ENCODE measurements around the gene CHST5. TPM values are rescaled to one million over a fixed set of nuclear protein-coding genes. Genes with fewer than 3 reads are reported as not detected.

The CHST5 gene
- polyA plus RNA-seq, 3 donors: not detected

DNA sequence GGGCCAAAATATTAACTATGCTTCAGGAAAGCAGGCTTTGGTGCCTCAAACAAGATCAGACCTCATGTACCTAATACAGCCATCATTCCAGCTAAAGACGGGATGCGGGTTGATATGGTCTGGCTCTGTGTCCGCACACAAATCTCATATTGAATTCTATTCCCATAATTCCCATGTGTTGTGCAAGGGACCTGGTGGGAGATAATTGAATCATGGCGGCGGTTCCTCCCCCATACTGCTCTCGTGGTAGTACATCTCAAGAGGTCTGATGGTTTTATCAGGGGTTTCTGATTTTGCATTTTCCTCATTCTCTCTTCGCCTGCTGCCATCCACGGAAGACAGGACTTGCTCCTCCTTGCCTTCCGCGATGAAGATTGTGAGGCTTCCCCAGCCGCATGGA is 21.6 kb downstream of the CHST5 start:
- H3K4me3 Mint-ChIP-seq: no peak overlapping the region
- intact Hi-C loops (cut with micrococcal nuclease): no loop called here
- TF ChIP-seq, protein P1, sequence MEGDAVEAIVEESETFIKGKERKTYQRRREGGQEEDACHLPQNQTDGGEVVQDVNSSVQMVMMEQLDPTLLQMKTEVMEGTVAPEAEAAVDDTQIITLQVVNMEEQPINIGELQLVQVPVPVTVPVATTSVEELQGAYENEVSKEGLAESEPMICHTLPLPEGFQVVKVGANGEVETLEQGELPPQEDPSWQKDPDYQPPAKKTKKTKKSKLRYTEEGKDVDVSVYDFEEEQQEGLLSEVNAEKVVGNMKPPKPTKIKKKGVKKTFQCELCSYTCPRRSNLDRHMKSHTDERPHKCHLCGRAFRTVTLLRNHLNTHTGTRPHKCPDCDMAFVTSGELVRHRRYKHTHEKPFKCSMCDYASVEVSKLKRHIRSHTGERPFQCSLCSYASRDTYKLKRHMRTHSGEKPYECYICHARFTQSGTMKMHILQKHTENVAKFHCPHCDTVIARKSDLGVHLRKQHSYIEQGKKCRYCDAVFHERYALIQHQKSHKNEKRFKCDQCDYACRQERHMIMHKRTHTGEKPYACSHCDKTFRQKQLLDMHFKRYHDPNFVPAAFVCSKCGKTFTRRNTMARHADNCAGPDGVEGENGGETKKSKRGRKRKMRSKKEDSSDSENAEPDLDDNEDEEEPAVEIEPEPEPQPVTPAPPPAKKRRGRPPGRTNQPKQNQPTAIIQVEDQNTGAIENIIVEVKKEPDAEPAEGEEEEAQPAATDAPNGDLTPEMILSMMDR (IDR thresholded peaks at IDR 0.05): no peak

DNA sequence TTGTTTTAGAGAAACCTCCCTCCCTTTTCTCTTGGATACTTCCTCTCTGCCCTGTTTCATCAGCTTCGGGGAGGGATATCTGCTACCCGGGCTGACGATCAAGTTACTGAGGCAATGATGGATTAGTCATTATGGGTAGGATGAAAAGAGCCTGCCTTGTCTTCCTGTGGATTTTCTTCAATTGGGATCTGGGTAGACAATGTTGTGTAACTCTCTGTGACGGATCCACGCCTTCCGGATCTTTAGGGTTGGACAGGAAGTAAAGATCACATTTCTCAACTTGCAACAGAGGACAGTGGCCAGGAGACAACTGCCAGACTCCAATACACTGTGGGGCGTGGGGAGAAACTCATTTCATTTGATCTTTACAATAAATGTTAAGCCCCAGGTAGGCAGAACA is 29.3 kb downstream of the CHST5 start:
- intact Hi-C loops (cut with micrococcal nuclease): no loop called here
- Histone ChIP-seq H3K79me2 (ENCODE audit: insufficient read depth, low read length) (no peaks in the 10 kb centered on the region), H3K4me1 (ENCODE audit: control insufficient read depth in 1 of 2, insufficient read depth in 2 of 2, low read length in 2 of 2) (peaks cover 18 to 20% of the 10 kb centered on the region in 2 donors), H3K9me3 (replicated peaks in 1 of 2; ENCODE audit: control insufficient read depth in 1 of 2, insufficient read depth in 1 of 2, low read length in 2 of 2) (no peaks in the 10 kb centered on the region), H3K4me3 (replicated peaks in 1 of 3; ENCODE audit: low read depth in 2 of 3, low read length in 3 of 3) (peak overlapping the region in 1 of 3 experiments; percentile 44), H2AFZ (ENCODE audit: insufficient read depth, low read depth, low read length, poor library complexity, severe bottlenecking) (no peak overlapping the region), H3K9ac (ENCODE audit: insufficient read depth, low read length, poor library complexity, severe bottlenecking) (peak overlapping the region; percentile 12), H3K27me3 (ENCODE audit: control insufficient read depth in 2 of 2, insufficient read depth in 2 of 2, low read length in 2 of 2) (peaks cover 0 to 3% of the 10 kb centered on the region in 2 donors), H4K20me1 (ENCODE audit: insufficient read depth, low read length) (no peaks in the 10 kb centered on the region), H3K36me3 (replicated peaks in 1 of 2; ENCODE audit: control insufficient read depth in 1 of 2, insufficient read depth in 2 of 2, low read length in 2 of 2) (no peaks in the 10 kb centered on the region), H3K27ac (ENCODE audit: low read depth in 1 of 2, low read length in 2 of 2) (peak overlapping the region; percentile 0 to 69), H3K4me2 (replicated peaks; ENCODE audit: extremely low read depth, low read length, poor library complexity, severe bottlenecking) (peak overlapping the region; percentile 38)
- TF ChIP-seq, protein P1 (IDR thresholded peaks at IDR 0.05): no peak
- 0% methylated on average over 2 of the region's 7 CpGs for WGBS (ENCODE audit: insufficient coverage)
- H3K4me3 Mint-ChIP-seq: peak overlapping the region; percentile 37 to 52
- no peaks in the 10 kb centered on the region for H3K36me3 Mint-ChIP-seq
- H3K9me3 Mint-ChIP-seq: no peaks in the 10 kb centered on the region
- H3K4me1 Mint-ChIP-seq: peaks cover 24% of the 10 kb centered on the region
- H3K27ac Mint-ChIP-seq: peak overlapping the region; percentile 84 to 95 (median 92)
- peak; percentile 93 to 98 (median 98) for DNase-seq
- H3K27me3 Mint-ChIP-seq (ENCODE audit: low read depth in 3 of 3): peaks cover 0 to 9% (median 6%) of the 10 kb centered on the region in 3 donors

More for the DNA sequence above, 21.6 kb downstream of the CHST5 start:
- Histone ChIP-seq H3K4me2 (replicated peaks; ENCODE audit: extremely low read depth, low read length, poor library complexity, severe bottlenecking) (no peak overlapping the region), H3K27ac (ENCODE audit: low read depth in 1 of 2, low read length in 2 of 2) (no peak overlapping the region), H3K27me3 (ENCODE audit: control insufficient read depth in 2 of 2, insufficient read depth in 2 of 2, low read length in 2 of 2) (peaks cover 0 to 6% of the 10 kb centered on the region in 2 donors), H3K9ac (ENCODE audit: insufficient read depth, low read length, poor library complexity, severe bottlenecking) (no peak overlapping the region), H4K20me1 (ENCODE audit: insufficient read depth, low read length) (no peaks in the 10 kb centered on the region), H3K36me3 (replicated peaks in 1 of 2; ENCODE audit: control insufficient read depth in 1 of 2, insufficient read depth in 2 of 2, low read length in 2 of 2) (no peaks in the 10 kb centered on the region), H3K4me3 (replicated peaks in 1 of 3; ENCODE audit: low read depth in 2 of 3, low read length in 3 of 3) (no peak overlapping the region), H3K4me1 (ENCODE audit: control insufficient read depth in 1 of 2, insufficient read depth in 2 of 2, low read length in 2 of 2) (peaks cover 4 to 5% of the 10 kb centered on the region in 2 donors), H3K9me3 (replicated peaks in 1 of 2; ENCODE audit: control insufficient read depth in 1 of 2, insufficient read depth in 1 of 2, low read length in 2 of 2) (no peaks in the 10 kb centered on the region), H2AFZ (ENCODE audit: insufficient read depth, low read depth, low read length, poor library complexity, severe bottlenecking) (no peak overlapping the region), H3K79me2 (ENCODE audit: insufficient read depth, low read length) (no peaks in the 10 kb centered on the region)
- H3K36me3 Mint-ChIP-seq: peaks cover 0 to 4% of the 10 kb centered on the region in 2 donors
- 100% methylated on average over 5 of the region's 11 CpGs for WGBS (ENCODE audit: insufficient coverage)
- no peak for DNase-seq
- H3K9me3 Mint-ChIP-seq: peaks cover 0 to 2% (median 0%) of the 10 kb centered on the region in 7 donors
- peaks cover 5 to 11% (median 10%) of the 10 kb centered on the region in 3 donors for H3K27me3 Mint-ChIP-seq (ENCODE audit: low read depth in 3 of 3)
- peaks cover 11% of the 10 kb centered on the region for H3K4me1 Mint-ChIP-seq
- H3K27ac Mint-ChIP-seq: no peak overlapping the region

Data from CD14-positive monocyte (primary cell).